Right hindlimb (tissue), 1 donor: ENCODE results near the gene TECR.
"Not testable (repeated sequence)": the region's sequence is repeated elsewhere in the genome, so short reads cannot be mapped to it uniquely, and the experiment has no call there.

ENCODE experiments used
- DNase-seq: peaks from one replicate; pipeline ENCODE4 v3.0.0-alpha.2; 2018

The TECR gene

DNA sequence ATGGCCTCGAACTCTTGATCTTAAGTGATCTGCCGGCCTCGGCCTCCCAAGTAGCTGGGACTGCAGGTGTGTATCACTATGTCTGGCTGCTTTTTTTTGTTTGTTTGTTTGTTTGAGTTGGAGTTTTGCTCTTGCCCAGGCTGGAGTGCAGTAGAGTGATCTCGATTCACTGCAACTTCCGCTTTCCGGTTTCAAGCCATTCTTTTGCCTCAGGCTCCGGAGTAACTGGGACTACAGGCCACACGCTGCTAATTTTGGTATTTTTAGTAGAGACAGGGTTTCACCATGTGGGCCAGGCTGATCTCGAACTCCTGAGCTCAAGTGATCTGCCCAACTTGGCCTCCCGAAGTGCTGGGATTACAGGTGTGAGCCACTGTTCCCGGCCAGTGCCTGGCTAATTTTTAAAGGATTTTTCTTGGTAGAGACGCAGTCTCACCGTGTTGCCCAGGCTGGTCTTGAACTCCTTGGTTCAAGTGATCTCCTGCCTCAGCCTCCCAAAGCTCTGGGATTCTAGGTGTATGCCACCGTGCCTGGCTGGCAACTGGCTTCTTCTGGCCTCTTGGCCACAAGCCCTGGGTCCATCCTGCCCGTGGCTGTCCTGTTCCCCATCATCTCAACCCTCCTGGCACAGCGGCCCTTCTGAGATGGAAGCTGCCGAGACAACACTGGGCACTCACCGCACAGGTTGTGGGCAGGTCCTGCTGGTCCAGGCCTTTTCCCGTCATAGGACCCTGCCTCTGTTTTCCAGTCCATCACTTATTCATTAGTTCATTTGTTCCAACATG is 11.5 kb downstream of the TECR start:
- no peak for DNase-seq

DNA sequence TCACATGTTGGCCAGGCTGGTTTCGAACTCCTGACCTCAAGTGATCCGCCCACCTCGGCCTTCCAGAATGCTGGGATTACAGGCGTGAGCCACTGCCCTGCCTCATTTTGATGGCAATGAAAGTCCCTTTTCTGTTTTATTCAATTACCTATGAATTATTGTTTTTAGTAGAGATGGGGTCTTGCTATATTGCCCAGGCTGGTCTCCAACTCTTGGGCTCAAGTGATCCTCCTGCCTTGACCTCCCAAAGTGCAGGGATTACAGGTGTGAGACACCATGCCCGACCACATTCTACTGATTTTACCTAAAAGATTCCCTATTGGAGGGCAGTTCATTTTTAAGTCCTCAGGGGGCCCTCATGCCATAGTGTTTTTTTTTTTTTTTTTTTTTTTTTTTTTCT is 12.6 kb downstream of the TECR start:
- not testable (repeated sequence) for DNase-seq

DNA sequence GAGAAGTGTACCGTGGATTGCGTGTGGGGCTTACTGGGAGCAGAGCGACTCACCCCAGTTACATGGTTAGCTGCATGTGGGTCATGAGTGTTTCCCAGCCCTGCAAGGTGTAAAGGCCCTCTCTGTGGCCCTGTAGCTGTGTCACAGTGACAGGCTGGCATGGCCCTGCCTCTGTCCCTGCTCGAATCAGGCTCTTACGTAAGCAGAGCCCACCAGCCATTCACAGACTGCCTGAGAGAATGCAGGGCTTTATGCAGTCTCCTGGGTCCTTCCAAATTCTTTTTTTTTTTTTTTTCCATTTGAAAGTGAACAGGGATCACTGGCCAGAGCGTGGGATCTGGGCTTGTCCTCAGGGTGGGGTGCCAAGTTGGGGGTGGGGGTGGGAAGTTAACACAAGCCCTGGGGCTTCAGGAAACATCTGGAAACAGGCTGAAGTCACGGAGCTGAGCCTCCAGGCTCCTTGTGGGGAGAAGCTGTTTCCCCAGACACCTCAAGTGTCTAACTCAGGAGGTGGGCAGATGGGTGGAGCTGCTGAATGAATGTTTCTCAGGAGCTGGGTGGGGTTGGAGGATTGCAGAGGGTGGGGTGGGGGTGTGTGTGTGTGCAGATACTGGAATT is 13.4 kb downstream of the TECR start:
- no peak for DNase-seq

- DNase-seq = no peak
Measured at GRCh38 chr19:14544047-14544446, 14.7 kb downstream of the TECR start.

- DNase-seq = peak; percentile 88
Measured at GRCh38 chr19:14544977-14545715, 15.8 kb downstream of the TECR start.

DNA sequence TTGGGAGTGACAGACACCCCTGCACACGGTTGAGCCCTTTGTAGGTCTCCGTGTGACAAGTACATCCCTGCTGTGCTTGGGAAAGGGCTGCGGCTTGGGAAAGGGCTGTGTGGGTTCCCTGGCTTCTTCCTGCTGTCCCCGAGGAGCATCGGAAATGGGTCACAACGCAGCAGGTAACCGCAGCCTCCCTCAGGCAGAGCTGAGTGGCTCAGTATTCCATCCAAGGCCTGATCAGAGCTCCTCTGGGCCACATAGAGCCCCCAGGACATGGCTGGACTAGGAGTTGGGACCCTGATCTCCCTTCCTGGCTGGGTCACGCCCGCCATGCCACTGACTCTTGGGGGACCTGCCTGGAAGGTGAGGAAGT is 16.3 kb downstream of the TECR start:
- DNase-seq = no peak

GRCh38 chr19:14550201-14550754 is 20.9 kb downstream of the TECR start:
- no peak for DNase-seq

DNA sequence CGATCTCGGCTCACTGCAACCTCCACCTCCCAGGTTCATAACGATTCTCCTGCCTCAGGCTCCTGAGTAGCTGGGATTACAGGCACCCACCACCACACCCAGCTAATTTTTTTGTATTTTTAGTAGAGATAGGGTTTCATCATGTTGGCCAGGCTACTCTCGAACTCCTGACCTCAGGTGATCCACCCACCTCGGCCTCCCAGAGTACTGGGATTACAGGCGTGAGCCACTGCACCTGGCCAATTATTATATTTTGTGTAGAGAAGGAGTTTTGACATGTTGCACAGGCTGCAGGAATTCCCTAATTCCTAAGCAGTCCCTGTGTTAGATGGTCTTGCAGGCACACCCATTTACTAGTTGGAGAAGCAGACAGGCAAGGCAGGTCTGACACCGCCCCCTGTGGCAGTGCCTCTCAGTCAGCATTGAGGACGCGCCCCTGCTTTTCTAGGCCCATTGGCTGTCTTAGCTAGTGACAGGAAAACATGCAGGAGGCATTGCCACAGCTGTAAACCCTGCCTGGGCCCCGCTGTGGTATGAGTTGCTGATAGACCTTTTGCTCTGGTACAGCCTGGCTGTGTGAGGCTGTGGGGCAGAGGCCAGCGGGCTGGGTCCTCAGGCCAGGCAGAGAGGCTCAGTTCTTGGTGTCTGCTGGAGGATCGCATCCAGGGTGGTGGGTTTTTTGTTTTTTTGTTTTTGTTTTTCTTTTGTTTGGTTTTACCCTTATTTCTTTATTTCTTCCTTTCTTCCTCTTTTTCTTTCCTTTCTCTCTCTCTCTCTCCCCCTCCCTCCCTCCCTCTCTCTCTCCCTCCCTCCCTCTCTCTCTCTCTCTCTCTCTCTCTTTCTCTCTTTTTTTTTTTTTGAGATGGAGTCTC is 22.0 kb downstream of the TECR start:
- DNase-seq = peak; percentile 78

DNA sequence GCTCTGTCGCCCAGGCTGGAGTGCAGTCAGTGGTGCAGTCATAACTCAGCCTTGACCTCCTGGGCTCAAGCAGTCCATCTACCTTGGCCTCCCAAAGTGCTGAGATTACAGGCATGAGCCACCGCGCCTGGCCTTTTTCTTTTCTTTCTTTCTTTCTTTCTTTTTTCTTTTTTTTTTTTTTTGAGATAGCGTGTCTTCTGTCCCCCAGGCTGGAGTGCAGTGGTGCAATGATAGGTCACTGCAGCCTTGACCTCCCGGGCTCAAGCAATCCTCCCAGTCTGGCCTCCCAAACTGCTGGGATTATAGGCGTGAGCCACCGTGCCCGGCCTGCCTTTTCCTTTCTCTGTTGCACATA is 22.6 kb downstream of the TECR start:
- not testable (repeated sequence) for DNase-seq

- no peak for DNase-seq
Measured at GRCh38 chr19:14553042-14553938, 23.9 kb downstream of the TECR start.

DNA sequence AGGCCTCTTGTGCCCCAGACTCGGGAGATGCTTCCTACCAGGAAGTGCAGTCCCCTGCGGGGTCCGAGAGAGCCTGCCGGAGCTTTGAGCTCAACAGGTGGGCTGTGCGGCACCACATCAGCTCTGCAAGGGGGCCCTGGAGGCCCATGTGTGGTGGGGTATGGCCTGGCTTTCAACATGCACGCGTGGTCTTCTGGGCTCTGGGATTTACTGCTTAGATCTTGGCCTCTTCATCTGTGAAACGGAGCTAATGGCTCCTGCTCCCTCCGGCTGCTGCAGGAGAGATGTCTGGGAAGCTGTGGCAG is 24.5 kb downstream of the TECR start:
- DNase-seq = no peak

DNA sequence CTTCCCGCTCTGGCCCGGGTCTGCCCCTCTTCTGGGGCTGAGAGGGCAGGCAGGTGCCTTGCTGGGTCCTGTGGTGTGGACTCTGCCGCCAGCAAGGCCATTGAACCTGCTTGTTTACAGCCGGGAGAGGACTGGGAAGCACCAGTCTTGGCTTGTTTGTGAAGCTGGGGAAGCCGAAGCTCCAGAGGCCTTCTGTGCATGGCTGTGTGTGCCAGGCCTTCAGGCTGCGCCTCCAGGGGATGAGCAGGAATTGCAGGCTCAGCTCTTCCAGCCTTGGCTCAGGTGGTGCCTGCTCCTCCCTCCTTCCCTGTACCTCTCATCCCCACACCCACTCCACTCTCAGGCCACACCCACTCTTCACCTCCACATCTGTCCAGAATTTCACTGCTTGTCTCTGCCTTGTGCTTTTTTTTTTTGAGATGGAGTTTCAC is 25.0 kb downstream of the TECR start:
- no peak for DNase-seq

GRCh38 chr19:14555918-14556661 is 26.7 kb downstream of the TECR start:
- no peak for DNase-seq

GRCh38 chr19:14556662-14557188 is 27.3 kb downstream of the TECR start:
- peak; percentile 77 for DNase-seq

- DNase-seq = no peak
Measured at GRCh38 chr19:14558370-14559066, 29.1 kb downstream of the TECR start.

- DNase-seq = peak; percentile 48
Measured at GRCh38 chr19:14559916-14560775, 30.8 kb downstream of the TECR start.

DNA sequence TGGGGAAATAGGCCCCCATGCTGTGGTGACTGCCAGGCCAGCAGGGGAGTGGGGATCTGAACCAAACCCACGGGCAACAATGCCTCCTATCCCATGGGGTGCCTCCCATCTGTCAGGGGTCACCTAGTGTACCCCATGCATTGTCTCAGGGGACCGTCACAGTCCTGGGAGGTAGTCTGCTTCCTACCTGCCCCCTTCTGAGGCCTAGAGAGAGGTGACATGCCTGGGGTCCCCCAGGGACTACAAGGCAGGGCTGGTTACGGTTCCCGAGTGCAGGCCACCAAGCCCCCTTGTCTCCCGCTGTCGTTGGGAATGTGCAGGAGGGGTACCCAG is 31.3 kb downstream of the TECR start:
- no peak for DNase-seq

GRCh38 chr19:14561249-14561648 is 31.9 kb downstream of the TECR start:
- DNase-seq = no peak

- peak; percentile 72 for DNase-seq
Measured at GRCh38 chr19:14561847-14562351, 32.5 kb downstream of the TECR start.
